ENCODE data around the gene FBXO45. TPM values are rescaled to one million over a fixed set of nuclear protein-coding genes. Genes with fewer than 3 reads are reported as not detected.

FBXO45 gene
- total and polyA plus RNA-seq, 10 of the 15 experiments (the other 5 are each of a cell fraction or from before 2014, with no cell fraction given): 4.0 to 17.3 (median 11.8) TPM

DNA sequence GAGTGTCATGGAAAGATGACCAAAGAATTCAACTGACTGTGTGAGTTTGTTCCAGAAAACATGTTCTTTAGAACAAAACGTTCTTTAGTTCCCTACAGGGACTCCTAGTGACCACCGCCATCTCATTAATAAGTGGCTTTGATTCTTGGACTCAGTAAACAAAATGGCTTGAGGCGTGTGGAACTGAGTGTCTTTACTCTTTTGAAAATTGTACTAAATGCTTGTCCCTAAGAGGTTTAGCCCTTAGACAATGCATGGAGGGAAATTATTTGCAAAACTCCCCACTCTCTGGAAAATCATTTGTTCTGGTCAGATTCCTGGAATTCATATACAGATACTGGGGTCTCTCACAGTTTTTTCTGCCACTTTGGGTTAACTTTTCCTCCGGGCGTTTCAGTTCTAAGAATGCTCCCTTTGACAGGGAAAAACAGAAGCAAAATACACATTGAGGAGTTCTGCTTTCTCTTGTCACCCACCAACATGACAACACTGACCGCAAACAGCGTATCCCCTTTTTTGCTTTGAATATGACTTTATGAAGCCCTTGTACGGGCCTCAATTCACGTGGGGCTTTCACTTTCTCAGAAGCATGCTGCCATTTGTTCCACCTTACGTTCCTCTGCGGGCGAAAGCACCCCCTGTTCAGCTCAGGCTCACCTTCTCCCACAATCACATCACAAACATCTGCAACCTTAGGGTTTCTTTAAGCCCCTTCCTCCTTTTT, 55.8 kb downstream of the FBXO45 start (continued):
- TF ChIP-seq MTA3 (IDR thresholded peaks at IDR 0.05; ENCODE audit: borderline replicate concordance, low read length) (peak; percentile 59; the same call in 1 of the 2 replicates), WRNIP1 (IDR thresholded peaks at IDR 0.05; ENCODE audit: borderline replicate concordance, low read depth, low read length) (no peak), GABPA (IDR thresholded peaks at IDR 0.05; ENCODE audit: low read depth) (no peak), FOS (IDR thresholded peaks at IDR 0.05; ENCODE audit: borderline replicate concordance, extremely low read depth, insufficient read length) (no peak), SUPT20H (IDR thresholded peaks at IDR 0.05; ENCODE audit: borderline replicate concordance, control insufficient read depth, low read depth, low read length) (no peak), RFX5 (IDR thresholded peaks at IDR 0.05; ENCODE audit: low read depth, low read length) (no peak), MXI1 (IDR thresholded peaks at IDR 0.05; ENCODE audit: low read depth, low read length) (0 out of 2 replicates have a peak, but pooled peaks have one; percentile 76), PAX5 (IDR thresholded peaks at IDR 0.05; ENCODE audit: borderline replicate concordance, low read depth, low read length) (peak; percentile 53; the same call in 1 of the 2 replicates), ESRRA (IDR thresholded peaks at IDR 0.05; ENCODE audit: low read length) (no peak), TBL1XR1 (IDR thresholded peaks at IDR 0.05; ENCODE audit: low read depth, low read length) (peak; percentile 84; the same call in 1 of the 2 replicates), ZNF207 (IDR thresholded peaks at IDR 0.05; ENCODE audit: borderline replicate concordance) (no peak), LARP7 (IDR thresholded peaks at IDR 0.05) (no peak), CBFB (IDR thresholded peaks at IDR 0.05; ENCODE audit: low read depth) (peak; percentile 86), BMI1 (IDR thresholded peaks at IDR 0.05; ENCODE audit: borderline replicate concordance) (no peak)
- TF ChIP-seq, protein P1, sequence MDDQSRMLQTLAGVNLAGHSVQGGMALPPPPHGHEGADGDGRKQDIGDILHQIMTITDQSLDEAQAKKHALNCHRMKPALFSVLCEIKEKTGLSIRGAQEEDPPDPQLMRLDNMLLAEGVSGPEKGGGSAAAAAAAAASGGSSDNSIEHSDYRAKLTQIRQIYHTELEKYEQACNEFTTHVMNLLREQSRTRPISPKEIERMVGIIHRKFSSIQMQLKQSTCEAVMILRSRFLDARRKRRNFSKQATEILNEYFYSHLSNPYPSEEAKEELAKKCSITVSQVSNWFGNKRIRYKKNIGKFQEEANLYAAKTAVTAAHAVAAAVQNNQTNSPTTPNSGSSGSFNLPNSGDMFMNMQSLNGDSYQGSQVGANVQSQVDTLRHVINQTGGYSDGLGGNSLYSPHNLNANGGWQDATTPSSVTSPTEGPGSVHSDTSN (IDR thresholded peaks at IDR 0.05; ENCODE audit: insufficient replicate concordance, low read depth, low read length): no peak
- TF ChIP-seq, protein P2, sequence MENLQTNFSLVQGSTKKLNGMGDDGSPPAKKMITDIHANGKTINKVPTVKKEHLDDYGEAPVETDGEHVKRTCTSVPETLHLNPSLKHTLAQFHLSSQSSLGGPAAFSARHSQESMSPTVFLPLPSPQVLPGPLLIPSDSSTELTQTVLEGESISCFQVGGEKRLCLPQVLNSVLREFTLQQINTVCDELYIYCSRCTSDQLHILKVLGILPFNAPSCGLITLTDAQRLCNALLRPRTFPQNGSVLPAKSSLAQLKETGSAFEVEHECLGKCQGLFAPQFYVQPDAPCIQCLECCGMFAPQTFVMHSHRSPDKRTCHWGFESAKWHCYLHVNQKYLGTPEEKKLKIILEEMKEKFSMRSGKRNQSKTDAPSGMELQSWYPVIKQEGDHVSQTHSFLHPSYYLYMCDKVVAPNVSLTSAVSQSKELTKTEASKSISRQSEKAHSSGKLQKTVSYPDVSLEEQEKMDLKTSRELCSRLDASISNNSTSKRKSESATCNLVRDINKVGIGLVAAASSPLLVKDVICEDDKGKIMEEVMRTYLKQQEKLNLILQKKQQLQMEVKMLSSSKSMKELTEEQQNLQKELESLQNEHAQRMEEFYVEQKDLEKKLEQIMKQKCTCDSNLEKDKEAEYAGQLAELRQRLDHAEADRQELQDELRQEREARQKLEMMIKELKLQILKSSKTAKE (IDR thresholded peaks at IDR 0.05; ENCODE audit: low read depth, poor library complexity, severe bottlenecking): no peak
- TF ChIP-seq, protein P3, sequence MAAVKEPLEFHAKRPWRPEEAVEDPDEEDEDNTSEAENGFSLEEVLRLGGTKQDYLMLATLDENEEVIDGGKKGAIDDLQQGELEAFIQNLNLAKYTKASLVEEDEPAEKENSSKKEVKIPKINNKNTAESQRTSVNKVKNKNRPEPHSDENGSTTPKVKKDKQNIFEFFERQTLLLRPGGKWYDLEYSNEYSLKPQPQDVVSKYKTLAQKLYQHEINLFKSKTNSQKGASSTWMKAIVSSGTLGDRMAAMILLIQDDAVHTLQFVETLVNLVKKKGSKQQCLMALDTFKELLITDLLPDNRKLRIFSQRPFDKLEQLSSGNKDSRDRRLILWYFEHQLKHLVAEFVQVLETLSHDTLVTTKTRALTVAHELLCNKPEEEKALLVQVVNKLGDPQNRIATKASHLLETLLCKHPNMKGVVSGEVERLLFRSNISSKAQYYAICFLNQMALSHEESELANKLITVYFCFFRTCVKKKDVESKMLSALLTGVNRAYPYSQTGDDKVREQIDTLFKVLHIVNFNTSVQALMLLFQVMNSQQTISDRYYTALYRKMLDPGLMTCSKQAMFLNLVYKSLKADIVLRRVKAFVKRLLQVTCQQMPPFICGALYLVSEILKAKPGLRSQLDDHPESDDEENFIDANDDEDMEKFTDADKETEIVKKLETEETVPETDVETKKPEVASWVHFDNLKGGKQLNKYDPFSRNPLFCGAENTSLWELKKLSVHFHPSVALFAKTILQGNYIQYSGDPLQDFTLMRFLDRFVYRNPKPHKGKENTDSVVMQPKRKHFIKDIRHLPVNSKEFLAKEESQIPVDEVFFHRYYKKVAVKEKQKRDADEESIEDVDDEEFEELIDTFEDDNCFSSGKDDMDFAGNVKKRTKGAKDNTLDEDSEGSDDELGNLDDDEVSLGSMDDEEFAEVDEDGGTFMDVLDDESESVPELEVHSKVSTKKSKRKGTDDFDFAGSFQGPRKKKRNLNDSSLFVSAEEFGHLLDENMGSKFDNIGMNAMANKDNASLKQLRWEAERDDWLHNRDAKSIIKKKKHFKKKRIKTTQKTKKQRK (IDR thresholded peaks at IDR 0.05; ENCODE audit: low read depth, low read length): no peak
- TF ChIP-seq, protein P4, sequence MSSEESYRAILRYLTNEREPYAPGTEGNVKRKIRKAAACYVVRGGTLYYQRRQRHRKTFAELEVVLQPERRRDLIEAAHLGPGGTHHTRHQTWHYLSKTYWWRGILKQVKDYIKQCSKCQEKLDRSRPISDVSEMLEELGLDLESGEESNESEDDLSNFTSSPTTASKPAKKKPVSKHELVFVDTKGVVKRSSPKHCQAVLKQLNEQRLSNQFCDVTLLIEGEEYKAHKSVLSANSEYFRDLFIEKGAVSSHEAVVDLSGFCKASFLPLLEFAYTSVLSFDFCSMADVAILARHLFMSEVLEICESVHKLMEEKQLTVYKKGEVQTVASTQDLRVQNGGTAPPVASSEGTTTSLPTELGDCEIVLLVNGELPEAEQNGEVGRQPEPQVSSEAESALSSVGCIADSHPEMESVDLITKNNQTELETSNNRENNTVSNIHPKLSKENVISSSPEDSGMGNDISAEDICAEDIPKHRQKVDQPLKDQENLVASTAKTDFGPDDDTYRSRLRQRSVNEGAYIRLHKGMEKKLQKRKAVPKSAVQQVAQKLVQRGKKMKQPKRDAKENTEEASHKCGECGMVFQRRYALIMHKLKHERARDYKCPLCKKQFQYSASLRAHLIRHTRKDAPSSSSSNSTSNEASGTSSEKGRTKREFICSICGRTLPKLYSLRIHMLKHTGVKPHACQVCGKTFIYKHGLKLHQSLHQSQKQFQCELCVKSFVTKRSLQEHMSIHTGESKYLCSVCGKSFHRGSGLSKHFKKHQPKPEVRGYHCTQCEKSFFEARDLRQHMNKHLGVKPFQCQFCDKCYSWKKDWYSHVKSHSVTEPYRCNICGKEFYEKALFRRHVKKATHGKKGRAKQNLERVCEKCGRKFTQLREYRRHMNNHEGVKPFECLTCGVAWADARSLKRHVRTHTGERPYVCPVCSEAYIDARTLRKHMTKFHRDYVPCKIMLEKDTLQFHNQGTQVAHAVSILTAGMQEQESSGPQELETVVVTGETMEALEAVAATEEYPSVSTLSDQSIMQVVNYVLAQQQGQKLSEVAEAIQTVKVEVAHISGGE (CRISPR knock-in tag; IDR thresholded peaks at IDR 0.05): no peak
- TF ChIP-seq, protein P5, sequence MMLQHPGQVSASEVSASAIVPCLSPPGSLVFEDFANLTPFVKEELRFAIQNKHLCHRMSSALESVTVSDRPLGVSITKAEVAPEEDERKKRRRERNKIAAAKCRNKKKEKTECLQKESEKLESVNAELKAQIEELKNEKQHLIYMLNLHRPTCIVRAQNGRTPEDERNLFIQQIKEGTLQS (IDR thresholded peaks at IDR 0.05; ENCODE audit: borderline replicate concordance, extremely low read depth, low read depth, low read length): no peak
